ENCODE data around the gene RXRB. TPM values are rescaled to one million over a fixed set of nuclear protein-coding genes. Genes with fewer than 3 reads are reported as not detected.

The RXRB gene
- total and polyA plus RNA-seq, 2 of the 13 experiments (the other 11 are each of a cell fraction or from before 2014, with no cell fraction given), result 26.7 to 55.7 TPM

DNA sequence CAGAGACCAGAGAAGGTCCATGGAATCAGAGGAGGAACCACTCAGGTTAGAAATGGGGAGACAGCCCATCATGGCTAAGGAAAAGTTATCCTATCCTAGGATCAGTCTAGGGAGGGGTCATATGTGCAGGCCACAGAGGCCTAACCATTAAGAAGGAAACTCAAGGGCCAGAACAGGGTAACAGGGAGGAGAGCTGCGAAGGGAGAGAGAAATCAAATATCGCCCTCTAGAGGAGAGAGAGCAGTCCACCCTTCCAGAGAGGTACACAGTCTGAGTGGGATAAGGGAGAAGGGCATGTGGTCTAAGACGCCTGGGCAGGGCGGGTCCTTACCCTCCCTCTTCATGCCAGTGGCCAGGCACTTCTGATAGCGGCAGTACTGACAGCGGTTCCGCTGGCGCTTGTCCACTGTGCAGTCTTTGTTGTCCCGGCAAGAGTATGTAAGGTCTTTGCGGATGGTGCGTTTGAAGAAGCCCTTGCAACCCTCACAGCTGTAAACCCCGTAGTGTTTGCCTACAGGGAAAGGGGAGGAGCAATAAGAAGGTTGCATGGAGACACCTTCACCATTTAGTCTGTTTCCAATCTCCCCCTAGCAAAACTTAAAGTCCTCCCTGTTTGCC, 2.9 kb downstream of the RXRB start (continued):
- TF ChIP-seq SNAPC4 (CRISPR knock-in tag; IDR thresholded peaks at IDR 0.05) (no peak), TBX3 (IDR thresholded peaks at IDR 0.05; ENCODE audit: borderline replicate concordance) (no peak), MYNN (CRISPR knock-in tag; IDR thresholded peaks at IDR 0.05; ENCODE audit: low read depth) (0 out of 2 replicates have a peak, but pooled peaks have one; percentile 31), STAG1 (CRISPR knock-in tag; IDR thresholded peaks at IDR 0.05) (peak; percentile 60), HMG20B (CRISPR knock-in tag; conservative IDR thresholded peaks at IDR 0.05) (0 out of 2 replicates have a peak, but pooled peaks have one; percentile 11), TBP (CRISPR knock-in tag; IDR thresholded peaks at IDR 0.05) (no peak), POGZ (CRISPR knock-in tag; IDR thresholded peaks at IDR 0.05) (no peak), ELF3 (CRISPR knock-in tag; IDR thresholded peaks at IDR 0.05) (peak; percentile 63; the same call in 1 of the 2 replicates), ARNT2 (CRISPR knock-in tag; IDR thresholded peaks at IDR 0.05; ENCODE audit: low read depth) (no peak), HMGXB4 (CRISPR knock-in tag; IDR thresholded peaks at IDR 0.05; ENCODE audit: borderline replicate concordance in 1 of 2, low read depth in 1 of 2) (peak; percentile 37 to 73; a peak in 3 of 4 replicates), ZNF782 (CRISPR knock-in tag; IDR thresholded peaks at IDR 0.05; ENCODE audit: borderline replicate concordance) (0 out of 2 replicates have a peak, but pooled peaks have one; percentile 37), HOXA9 (CRISPR knock-in tag; IDR thresholded peaks at IDR 0.05; ENCODE audit: borderline replicate concordance) (no peak), MXD4 (CRISPR knock-in tag; IDR thresholded peaks at IDR 0.05) (0 out of 2 replicates have a peak, but pooled peaks have one; percentile 25), MAZ (IDR thresholded peaks at IDR 0.05; ENCODE audit: borderline replicate concordance, low read depth, low read length) (0 out of 2 replicates have a peak, but pooled peaks have one; percentile 41), MAZ (CRISPR knock-in tag; IDR thresholded peaks at IDR 0.05; ENCODE audit: low read depth) (0 out of 2 replicates have a peak, but pooled peaks have one; percentile 19), NR2F6 (IDR thresholded peaks at IDR 0.05) (peak; percentile 17; the same call in 1 of the 2 replicates), NR2F6 (CRISPR knock-in tag; IDR thresholded peaks at IDR 0.05) (peak; percentile 37; the same call in 1 of the 2 replicates), ZNF343 (CRISPR knock-in tag; IDR thresholded peaks at IDR 0.05) (no peak), SIX4 (CRISPR knock-in tag; IDR thresholded peaks at IDR 0.05) (0 out of 2 replicates have a peak, but pooled peaks have one; percentile 14), ZNF850 (CRISPR knock-in tag; conservative IDR thresholded peaks at IDR 0.05) (no peak), NR2F1 (CRISPR knock-in tag; IDR thresholded peaks at IDR 0.05) (0 out of 4 replicates have a peak, but pooled peaks of 1 of the 2 experiments have one; percentile 10), ZNF530 (CRISPR knock-in tag; IDR thresholded peaks at IDR 0.05; ENCODE audit: low read depth) (no peak), NCOA2 (CRISPR knock-in tag; IDR thresholded peaks at IDR 0.05) (no peak), ZSCAN22 (CRISPR knock-in tag; IDR thresholded peaks at IDR 0.05) (no peak), ZNF75D (CRISPR knock-in tag; IDR thresholded peaks at IDR 0.05; ENCODE audit: borderline replicate concordance) (no peak)
